Measurements from ENCODE around the gene NSL1. TPM values are rescaled to one million over a fixed set of nuclear protein-coding genes. Genes with fewer than 3 reads are reported as not detected.
A peak's percentile ranks its signal among the peaks of the same experiment; 100 is the strongest.

The NSL1 gene
- total and polyA plus RNA-seq, 5 donors from 2014 or later = 24.4 to 69.1 (median 67.0) TPM

- no peaks in the 10 kb centered on the region for H3K27me3 ChIP-seq (ENCODE audit: control insufficient read depth, insufficient read depth, low read length)
- no peak overlapping the region for H3K4me3 ChIP-seq (ENCODE audit: low read depth, low read length)
- no peak overlapping the region for H3K27ac ChIP-seq (ENCODE audit: insufficient read depth, low read length, poor library complexity, severe bottlenecking)
- H3K4me1 ChIP-seq (ENCODE audit: control insufficient read depth, insufficient read depth, low read length, poor library complexity, severe bottlenecking) = peaks cover 18% of the 10 kb centered on the region
- H3K9me3 ChIP-seq (ENCODE audit: control insufficient read depth in 2 of 2, low read length in 2 of 2) = no peaks in the 10 kb centered on the region
- DNase-seq (no peak), ATAC-seq (ENCODE audit: low read depth in 2 of 2) (peak in 1 of 2 donors; percentile 27)
- no peak overlapping the region for H3K4me3 Mint-ChIP-seq
- no peaks in the 10 kb centered on the region for H3K27me3 Mint-ChIP-seq
- H3K27ac Mint-ChIP-seq = peak overlapping the region; percentile 16 to 79 (median 23)
- H3K9me3 Mint-ChIP-seq = no peaks in the 10 kb centered on the region
- H3K36me3 Mint-ChIP-seq = no peaks in the 10 kb centered on the region
- peaks cover under 1 to 40% (median 28%) of the 10 kb centered on the region in 4 donors for H3K4me1 Mint-ChIP-seq
- H3K36me3 ChIP-seq (ENCODE audit: control insufficient read depth, insufficient read depth, low read length) = no peaks in the 10 kb centered on the region
Observed at GRCh38 chr1:212678456-212679410, 112.8 kb downstream of the NSL1 start.

GRCh38 chr1:212677573-212677972 is 114.0 kb downstream of the NSL1 start:
- H3K9me3 ChIP-seq (ENCODE audit: control insufficient read depth in 2 of 2, low read length in 2 of 2) = no peaks in the 10 kb centered on the region
- H3K36me3 ChIP-seq (ENCODE audit: control insufficient read depth, insufficient read depth, low read length) = no peaks in the 10 kb centered on the region
- Mint-ChIP-seq H3K4me3 (no peak overlapping the region), H3K9me3 (no peaks in the 10 kb centered on the region), H3K27ac (peak overlapping the region in 2 of 3 donors; percentile 29 to 59), H3K36me3 (no peaks in the 10 kb centered on the region), H3K4me1 (peaks cover 0 to 28% (median 19%) of the 10 kb centered on the region in 4 donors), H3K27me3 (no peaks in the 10 kb centered on the region)
- ATAC-seq (ENCODE audit: low read depth in 2 of 2) (no peak), DNase-seq (no peak)
- no peak overlapping the region for H3K4me3 ChIP-seq (ENCODE audit: low read depth, low read length)
- H3K27ac ChIP-seq (ENCODE audit: insufficient read depth, low read length, poor library complexity, severe bottlenecking) = no peak overlapping the region
- H3K4me1 ChIP-seq (ENCODE audit: control insufficient read depth, insufficient read depth, low read length, poor library complexity, severe bottlenecking) = peaks cover 6% of the 10 kb centered on the region
- H3K27me3 ChIP-seq (ENCODE audit: control insufficient read depth, insufficient read depth, low read length) = no peaks in the 10 kb centered on the region

- Mint-ChIP-seq H3K9me3 (no peaks in the 10 kb centered on the region), H3K36me3 (no peaks in the 10 kb centered on the region), H3K27ac (peak overlapping the region in 1 of 3 donors; percentile 31), H3K27me3 (no peaks in the 10 kb centered on the region), H3K4me1 (peaks cover 0 to 24% (median 18%) of the 10 kb centered on the region in 4 donors), H3K4me3 (no peak overlapping the region)
- ATAC-seq (ENCODE audit: low read depth in 2 of 2) = no peak
- H3K4me3 ChIP-seq (ENCODE audit: low read depth, low read length) = no peak overlapping the region
- H3K27ac ChIP-seq (ENCODE audit: insufficient read depth, low read length, poor library complexity, severe bottlenecking) = no peak overlapping the region
- H3K27me3 ChIP-seq (ENCODE audit: control insufficient read depth, insufficient read depth, low read length) = no peaks in the 10 kb centered on the region
- no peaks in the 10 kb centered on the region for H3K9me3 ChIP-seq (ENCODE audit: control insufficient read depth in 2 of 2, low read length in 2 of 2)
- no peaks in the 10 kb centered on the region for H3K36me3 ChIP-seq (ENCODE audit: control insufficient read depth, insufficient read depth, low read length)
- no peak for DNase-seq
- H3K4me1 ChIP-seq (ENCODE audit: control insufficient read depth, insufficient read depth, low read length, poor library complexity, severe bottlenecking) = peaks cover 3% of the 10 kb centered on the region
Observed at GRCh38 chr1:212677136-212677535, 114.4 kb downstream of the NSL1 start.

Other genes starting within 250 kb of the NSL1 start
- 53.7 TPM for gene ATF3, start 183.0 kb downstream of the NSL1 start, total RNA-seq
- under 1 TPM in 2 of 4 donors, not detected in 2; 0.42 TPM for gene ATF3, start 183.0 kb downstream of the NSL1 start, polyA plus RNA-seq
- gene BATF3, start 91.9 kb downstream of the NSL1 start, total RNA-seq = 2.6 TPM
- gene BATF3, start 91.9 kb downstream of the NSL1 start, polyA plus RNA-seq = 1 to 10 TPM; 1.6 to 4.4 (median 2.9) TPM
- 24.1 TPM for gene TATDN3, start 117 bp upstream of the NSL1 start, total RNA-seq
- gene TATDN3, start 117 bp upstream of the NSL1 start, polyA plus RNA-seq = 10 to 100 TPM; 20.6 to 28.7 (median 22.0) TPM
- gene SPATA45, start 55.9 kb upstream of the NSL1 start, total RNA-seq = not detected
- under 1 TPM in 1 of 4 donors, not detected in 3; 0.70 TPM for gene SPATA45, start 55.9 kb upstream of the NSL1 start, polyA plus RNA-seq
- gene FLVCR1, start 66.5 kb upstream of the NSL1 start, total RNA-seq = 10.9 TPM
- 1 to 10 TPM; 1.8 to 3.7 (median 2.1) TPM for gene FLVCR1, start 66.5 kb upstream of the NSL1 start, polyA plus RNA-seq
- 1.7 TPM for gene VASH2, start 158.8 kb upstream of the NSL1 start, total RNA-seq
- under 1 TPM; 0.25 to 0.55 (median 0.34) TPM for gene VASH2, start 158.8 kb upstream of the NSL1 start, polyA plus RNA-seq
- 57.3 TPM for gene ANGEL2, start 224.1 kb upstream of the NSL1 start, total RNA-seq
- 10 to 100 TPM; 25.2 to 39.2 (median 34.4) TPM for gene ANGEL2, start 224.1 kb upstream of the NSL1 start, polyA plus RNA-seq